HepG2 (cell line): ENCODE results near the gene ZBTB45. TPM values are rescaled to one million over a fixed set of nuclear protein-coding genes. Genes with fewer than 3 reads are reported as not detected.
A peak's percentile ranks its signal among the peaks of the same experiment; 100 is the strongest.

Experiments
- EEA1 ChIP-seq: sonication (generic); formaldehyde crosslinking; IDR thresholded peaks from 2 replicates; pipeline ENCODE4 v1.5.1; 2020; ENCODE audit warnings: mild to moderate bottlenecking, missing genetic modification reagents, borderline replicate concordance
- JUN ChIP-seq: sonication (generic); formaldehyde crosslinking; IDR thresholded peaks from 2 replicates; pipeline ENCODE4 v1.4.0; 2020; ENCODE audit warnings: mild to moderate bottlenecking, missing genetic modification reagents
- MAZ ChIP-seq, 2 experiments: sonication (generic) in 1 of 2; formaldehyde crosslinking in 1 of 2; IDR thresholded peaks; 2 replicates each; pipeline versions ENCODE4 v1.5.0 to v1.6.1; 2012 to 2020; ENCODE audit warnings: low read depth in 2 of 2, mild to moderate bottlenecking in 2 of 2, borderline replicate concordance in 1 of 2, improper control_type of control experiment in 1 of 2, low read length in 1 of 2, missing genetic modification reagents in 1 of 2, moderate library complexity in 1 of 2
- MED8 ChIP-seq: sonication (generic); formaldehyde crosslinking; IDR thresholded peaks from 2 replicates; pipeline ENCODE4 v1.8.1; 2023; ENCODE audit warnings: mild to moderate bottlenecking, missing genetic modification reagents; ENCODE audit not compliant: insufficient replicate concordance
- MTA1 ChIP-seq: sonication (generic); formaldehyde crosslinking; IDR thresholded peaks from 2 replicates; pipeline ENCODE4 v1.4.0; 2020; ENCODE audit warnings: missing genetic modification reagents, mild to moderate bottlenecking, borderline replicate concordance
- NCOA5 ChIP-seq: sonication (generic); formaldehyde crosslinking; IDR thresholded peaks from 2 replicates; pipeline ENCODE4 v1.4.0; 2020; ENCODE audit warnings: missing genetic modification reagents
- NFIB ChIP-seq: sonication (generic); formaldehyde crosslinking; IDR thresholded peaks from 2 replicates; pipeline ENCODE4 v1.9.0; 2021; ENCODE audit warnings: missing genetic modification reagents, mild to moderate bottlenecking, borderline replicate concordance
- PHF20 ChIP-seq: sonication (generic); formaldehyde crosslinking; IDR thresholded peaks from 2 replicates; pipeline ENCODE4 v1.5.0; 2020; ENCODE audit warnings: mild to moderate bottlenecking, missing genetic modification reagents
- PHF8 ChIP-seq: sonication (generic); formaldehyde crosslinking; IDR thresholded peaks from 2 replicates; pipeline ENCODE4 v1.5.0; 2020; ENCODE audit warnings: missing genetic modification reagents
- SRSF4 ChIP-seq: fragments of 200-400 bp; formaldehyde crosslinking; IDR thresholded peaks from one replicate; pipeline ENCODE4 v1.6.1; 2018; ENCODE audit warnings: mild to moderate bottlenecking, low read depth, low read length, moderate library complexity; ENCODE audit not compliant: poor library complexity, severe bottlenecking
- TAF15 ChIP-seq: fragments of 200-400 bp; formaldehyde crosslinking; IDR thresholded peaks from one replicate; pipeline ENCODE4 v1.6.1; 2018; ENCODE audit warnings: mild to moderate bottlenecking, low read depth, low read length; ENCODE audit not compliant: poor library complexity, severe bottlenecking
- TBX2 ChIP-seq: sonication (generic); formaldehyde crosslinking; IDR thresholded peaks from 2 replicates; pipeline ENCODE4 v1.5.0; 2020; ENCODE audit warnings: missing genetic modification reagents, mild to moderate bottlenecking, borderline replicate concordance
- YEATS4 ChIP-seq: sonication (generic); formaldehyde crosslinking; IDR thresholded peaks from 2 replicates; pipeline ENCODE4 v1.4.0; 2020; ENCODE audit warnings: missing genetic modification reagents, borderline replicate concordance
- ZBTB7B ChIP-seq: sonication (generic); formaldehyde crosslinking; IDR thresholded peaks from 2 replicates; pipeline ENCODE4 v1.4.0; 2020; ENCODE audit warnings: missing genetic modification reagents
- ZBTB8A ChIP-seq: sonication (generic); formaldehyde crosslinking; IDR thresholded peaks from 2 replicates; pipeline ENCODE4 v1.4.0; 2020; ENCODE audit warnings: mild to moderate bottlenecking, low read depth, missing genetic modification reagents, borderline replicate concordance
- ZFP1 ChIP-seq: IDR thresholded peaks from 2 replicates; pipeline ENCODE4 v1.6.1; 2016
- ZNF430 ChIP-seq: sonication (generic); formaldehyde crosslinking; IDR thresholded peaks from 2 replicates; pipeline ENCODE4 v1.9.0; 2021; ENCODE audit warnings: mild to moderate bottlenecking, missing genetic modification reagents
- ZNF547 ChIP-seq: sonication (generic); formaldehyde crosslinking; IDR thresholded peaks from 2 replicates; pipeline ENCODE4 v1.5.1; 2020; ENCODE audit warnings: mild to moderate bottlenecking, missing genetic modification reagents
- ZNF720 ChIP-seq: sonication (generic); formaldehyde crosslinking; IDR thresholded peaks from 2 replicates; pipeline ENCODE4 v1.4.0; 2020; ENCODE audit warnings: missing genetic modification reagents
- ZNF737 ChIP-seq: sonication (generic); formaldehyde crosslinking; IDR thresholded peaks from 2 replicates; pipeline ENCODE4 v1.5.0; 2020; ENCODE audit warnings: missing genetic modification reagents, mild to moderate bottlenecking, borderline replicate concordance
- ZNF766 ChIP-seq: sonication (generic); formaldehyde crosslinking; IDR thresholded peaks from 2 replicates; pipeline ENCODE4 v1.5.0; 2020; ENCODE audit warnings: missing genetic modification reagents, borderline replicate concordance
- polyA plus RNA-seq, 8 experiments: library from polyadenylated mRNA; depleted of rRNA in 3 of 8; stranded (reverse) in 7 of 8; unstranded in 1 of 8; fragments of >200 nt; fragmentation: Illumina TruSeq in 4 of 8; extraction: Trizol in 4 of 8; gene quantifications; 2 replicates each; pipeline versions ENCODE4 v1.2.1 to v1.2.3, GENCODE V29; 2011 to 2016; ENCODE audit warnings: low read depth in 4 of 8, missing spikeins in 1 of 8, mixed read lengths in 1 of 8; ENCODE audit not compliant: insufficient read depth in 1 of 8
- total RNA-seq, 5 experiments: library from RNA; depleted of rRNA; stranded (reverse); fragments of >200 nt; fragmentation: Illumina TruSeq; extraction: Trizol; gene quantifications; 2 replicates each; pipeline ENCODE4 v1.2.3, GENCODE V29; 2016; ENCODE audit warnings: low read depth in 1 of 5
- TF ChIP-seq, protein P1 (sequence below): sonication (generic); formaldehyde crosslinking; IDR thresholded peaks from 2 replicates; pipeline ENCODE4 v1.4.0; 2020; ENCODE audit warnings: missing genetic modification reagents
- TF ChIP-seq, protein P2 (sequence below): sonication (generic); formaldehyde crosslinking; IDR thresholded peaks from 2 replicates; pipeline ENCODE4 v1.4.0; 2020; ENCODE audit warnings: mild to moderate bottlenecking, low read depth, missing genetic modification reagents
- TF ChIP-seq, protein P3 (sequence below): sonication (generic); formaldehyde crosslinking; IDR thresholded peaks from 2 replicates; pipeline ENCODE4 v1.5.0; 2020; ENCODE audit warnings: missing genetic modification reagents
- TF ChIP-seq, protein P4 (sequence below): sonication (generic); formaldehyde crosslinking; IDR thresholded peaks from 2 replicates; pipeline ENCODE4 v1.4.0; 2020; ENCODE audit warnings: mild to moderate bottlenecking, missing genetic modification reagents

Gene ZBTB45
- total and polyA plus RNA-seq, 2 of the 13 experiments (the other 11 are each of a cell fraction or from before 2014, with no cell fraction given) = 3.0 to 3.7 TPM

GRCh38 chr19:58499021-58499927 is 20.3 kb downstream of the ZBTB45 start (continued):
- TF ChIP-seq MAZ (IDR thresholded peaks at IDR 0.05; ENCODE audit: borderline replicate concordance, low read depth, low read length) = 0 out of 2 replicates have a peak, but pooled peaks have one; percentile 68
- TF ChIP-seq MAZ (CRISPR knock-in tag; IDR thresholded peaks at IDR 0.05; ENCODE audit: low read depth) = peak; percentile 89
- no peak for TF ChIP-seq TAF15
- no peak for TF ChIP-seq ZNF766 (CRISPR knock-in tag)
- no peak for TF ChIP-seq NCOA5 (CRISPR knock-in tag)
- TF ChIP-seq, protein P1, sequence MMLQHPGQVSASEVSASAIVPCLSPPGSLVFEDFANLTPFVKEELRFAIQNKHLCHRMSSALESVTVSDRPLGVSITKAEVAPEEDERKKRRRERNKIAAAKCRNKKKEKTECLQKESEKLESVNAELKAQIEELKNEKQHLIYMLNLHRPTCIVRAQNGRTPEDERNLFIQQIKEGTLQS (CRISPR knock-in tag) = peak; percentile 48; the same call in 1 of the 2 replicates
- TF ChIP-seq ZNF720 (CRISPR knock-in tag) = no peak
- TF ChIP-seq, protein P2, sequence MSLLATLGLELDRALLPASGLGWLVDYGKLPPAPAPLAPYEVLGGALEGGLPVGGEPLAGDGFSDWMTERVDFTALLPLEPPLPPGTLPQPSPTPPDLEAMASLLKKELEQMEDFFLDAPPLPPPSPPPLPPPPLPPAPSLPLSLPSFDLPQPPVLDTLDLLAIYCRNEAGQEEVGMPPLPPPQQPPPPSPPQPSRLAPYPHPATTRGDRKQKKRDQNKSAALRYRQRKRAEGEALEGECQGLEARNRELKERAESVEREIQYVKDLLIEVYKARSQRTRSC = no peak
- TF ChIP-seq ZBTB8A = no peak
- TF ChIP-seq PHF8 (CRISPR knock-in tag) = peak; percentile 86
- peak; percentile 94 for TF ChIP-seq YEATS4 (CRISPR knock-in tag)
- TF ChIP-seq JUN (CRISPR knock-in tag) = peak; percentile 69
- TF ChIP-seq MTA1 = peak; percentile 72; the same call in 1 of the 2 replicates
- TF ChIP-seq EEA1 (CRISPR knock-in tag) = no peak
- peak; percentile 98 for TF ChIP-seq PHF20 (CRISPR knock-in tag)
- no peak for TF ChIP-seq ZNF737 (CRISPR knock-in tag)
- TF ChIP-seq ZNF547 = no peak; the same call in 1 of the 2 replicates
- peak; percentile 76 for TF ChIP-seq MED8 (CRISPR knock-in tag)
- TF ChIP-seq, protein P3, sequence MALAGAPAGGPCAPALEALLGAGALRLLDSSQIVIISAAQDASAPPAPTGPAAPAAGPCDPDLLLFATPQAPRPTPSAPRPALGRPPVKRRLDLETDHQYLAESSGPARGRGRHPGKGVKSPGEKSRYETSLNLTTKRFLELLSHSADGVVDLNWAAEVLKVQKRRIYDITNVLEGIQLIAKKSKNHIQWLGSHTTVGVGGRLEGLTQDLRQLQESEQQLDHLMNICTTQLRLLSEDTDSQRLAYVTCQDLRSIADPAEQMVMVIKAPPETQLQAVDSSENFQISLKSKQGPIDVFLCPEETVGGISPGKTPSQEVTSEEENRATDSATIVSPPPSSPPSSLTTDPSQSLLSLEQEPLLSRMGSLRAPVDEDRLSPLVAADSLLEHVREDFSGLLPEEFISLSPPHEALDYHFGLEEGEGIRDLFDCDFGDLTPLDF (CRISPR knock-in tag) = no peak
- TF ChIP-seq ZNF430 = peak; percentile 85; the same call in 1 of the 2 replicates
- peak; percentile 83 for TF ChIP-seq ZBTB7B (CRISPR knock-in tag)
- no peak for TF ChIP-seq SRSF4
- TF ChIP-seq, protein P4, sequence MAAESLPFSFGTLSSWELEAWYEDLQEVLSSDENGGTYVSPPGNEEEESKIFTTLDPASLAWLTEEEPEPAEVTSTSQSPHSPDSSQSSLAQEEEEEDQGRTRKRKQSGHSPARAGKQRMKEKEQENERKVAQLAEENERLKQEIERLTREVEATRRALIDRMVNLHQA (CRISPR knock-in tag) = no peak
- TF ChIP-seq ZFP1 (CRISPR knock-in tag) = peak; percentile 67; the same call in 1 of the 2 replicates
- peak; percentile 69; the same call in 1 of the 2 replicates for TF ChIP-seq TBX2 (CRISPR knock-in tag)
- no peak for TF ChIP-seq NFIB (CRISPR knock-in tag)
